Measurements from ENCODE around the gene DPP10.

Gene DPP10

DNA sequence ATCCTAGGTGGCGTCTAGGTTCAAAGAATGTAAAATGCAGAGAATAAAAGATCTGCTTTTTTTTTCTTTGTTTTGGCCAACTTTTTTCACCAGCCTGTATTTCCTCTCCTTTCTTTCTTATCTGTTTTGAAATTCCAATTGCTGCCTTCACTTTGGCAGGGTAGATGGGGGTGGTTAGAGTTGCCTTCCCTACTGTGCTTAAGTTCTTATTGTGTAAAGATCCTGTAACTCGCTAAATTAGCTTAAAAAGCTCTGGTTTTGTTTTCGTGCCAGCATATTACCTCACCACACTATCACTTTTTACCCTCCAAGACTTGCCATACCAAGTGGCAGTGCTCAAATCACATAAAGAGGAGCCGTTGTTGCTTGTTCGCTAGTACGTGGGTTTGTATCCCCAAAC is 921.7 kb downstream of the DPP10 start:
- TF ChIP-seq, protein P1, sequence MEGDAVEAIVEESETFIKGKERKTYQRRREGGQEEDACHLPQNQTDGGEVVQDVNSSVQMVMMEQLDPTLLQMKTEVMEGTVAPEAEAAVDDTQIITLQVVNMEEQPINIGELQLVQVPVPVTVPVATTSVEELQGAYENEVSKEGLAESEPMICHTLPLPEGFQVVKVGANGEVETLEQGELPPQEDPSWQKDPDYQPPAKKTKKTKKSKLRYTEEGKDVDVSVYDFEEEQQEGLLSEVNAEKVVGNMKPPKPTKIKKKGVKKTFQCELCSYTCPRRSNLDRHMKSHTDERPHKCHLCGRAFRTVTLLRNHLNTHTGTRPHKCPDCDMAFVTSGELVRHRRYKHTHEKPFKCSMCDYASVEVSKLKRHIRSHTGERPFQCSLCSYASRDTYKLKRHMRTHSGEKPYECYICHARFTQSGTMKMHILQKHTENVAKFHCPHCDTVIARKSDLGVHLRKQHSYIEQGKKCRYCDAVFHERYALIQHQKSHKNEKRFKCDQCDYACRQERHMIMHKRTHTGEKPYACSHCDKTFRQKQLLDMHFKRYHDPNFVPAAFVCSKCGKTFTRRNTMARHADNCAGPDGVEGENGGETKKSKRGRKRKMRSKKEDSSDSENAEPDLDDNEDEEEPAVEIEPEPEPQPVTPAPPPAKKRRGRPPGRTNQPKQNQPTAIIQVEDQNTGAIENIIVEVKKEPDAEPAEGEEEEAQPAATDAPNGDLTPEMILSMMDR (IDR thresholded peaks at IDR 0.05; ENCODE audit: low read length, missing control alignments), result no peak
- no peak overlapping the region for H3K4me3 ChIP-seq (replicated peaks; ENCODE audit: low read depth, low read length)
- peak; percentile 5 for DNase-seq (ENCODE audit: low read depth)

DNA sequence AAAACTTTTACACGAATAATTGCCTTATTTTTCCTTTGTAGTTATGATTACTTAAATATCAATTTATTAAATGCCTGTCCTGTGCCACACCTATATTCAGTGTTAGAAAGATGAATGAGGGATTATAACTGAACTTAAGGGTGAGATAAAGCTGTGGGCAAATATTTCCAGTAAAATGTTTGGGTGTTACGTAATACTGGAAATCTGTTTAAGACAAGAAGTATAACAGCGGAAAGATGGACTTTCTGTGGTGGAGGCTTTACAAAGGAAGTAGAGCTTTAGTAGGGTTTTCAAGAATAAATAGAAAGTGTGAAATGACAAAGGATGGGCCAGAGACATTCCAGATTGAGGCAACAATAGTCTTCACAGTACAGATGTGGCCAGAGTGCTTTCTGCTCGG is 927.0 kb downstream of the DPP10 start:
- TF ChIP-seq, protein P1 (IDR thresholded peaks at IDR 0.05; ENCODE audit: low read length, missing control alignments), result no peak
- peak; percentile 5 for DNase-seq (ENCODE audit: low read depth)

DNA sequence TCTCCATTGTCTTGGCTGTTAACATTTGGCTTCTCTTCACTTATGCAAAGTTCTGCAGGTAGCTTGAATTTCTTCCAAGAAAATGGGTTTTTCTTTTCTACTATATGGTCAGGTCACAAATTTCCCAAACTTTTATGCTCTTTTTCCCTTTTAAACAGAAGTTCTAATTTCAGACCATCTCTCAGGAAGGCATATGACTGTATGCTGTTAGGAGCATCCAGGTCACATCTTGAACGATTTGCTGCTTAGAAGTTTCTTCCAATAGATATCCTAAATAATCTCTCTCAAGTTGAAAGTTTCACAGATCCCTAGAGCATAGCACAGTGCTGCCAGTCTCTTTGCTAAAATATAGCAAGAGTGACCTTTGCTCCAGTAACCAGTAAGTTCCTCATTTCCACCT is 932.5 kb downstream of the DPP10 start:
- no peak for DNase-seq (ENCODE audit: low read depth)
- TF ChIP-seq, protein P1 (IDR thresholded peaks at IDR 0.05; ENCODE audit: low read length, missing control alignments), result no peak
- no peak overlapping the region for H3K4me3 ChIP-seq (replicated peaks; ENCODE audit: low read depth, low read length)

More for the DNA sequence above, 927.0 kb downstream of the DPP10 start:
- H3K4me3 ChIP-seq (replicated peaks; ENCODE audit: low read depth, low read length), result no peak overlapping the region

DNA sequence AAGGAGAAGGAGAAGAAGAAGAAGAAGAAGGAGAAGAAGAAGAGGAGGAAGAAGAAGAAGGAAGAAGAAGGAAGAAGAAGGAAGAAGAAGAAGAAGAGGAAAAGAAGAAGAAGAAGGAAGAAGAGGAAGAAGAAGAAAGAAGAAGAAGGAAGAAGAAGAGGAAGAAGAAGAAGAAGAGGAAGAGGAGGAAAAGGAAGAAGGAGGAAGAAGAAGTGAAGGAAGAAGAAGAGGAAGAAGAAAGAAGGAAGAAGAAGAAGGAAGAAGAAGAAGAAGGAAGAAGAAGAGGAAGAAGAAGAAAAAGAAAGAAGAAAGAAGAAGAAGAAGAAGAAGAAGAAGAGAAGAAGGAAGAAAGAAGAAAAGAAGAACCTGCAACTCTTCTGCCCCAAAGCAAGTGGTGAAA is 942.0 kb downstream of the DPP10 start:
- TF ChIP-seq, protein P1 (IDR thresholded peaks at IDR 0.05; ENCODE audit: low read length, missing control alignments), result no peak
- H3K4me3 ChIP-seq (replicated peaks; ENCODE audit: low read depth, low read length), result no peak overlapping the region
- no peak for DNase-seq (ENCODE audit: low read depth)

DNA sequence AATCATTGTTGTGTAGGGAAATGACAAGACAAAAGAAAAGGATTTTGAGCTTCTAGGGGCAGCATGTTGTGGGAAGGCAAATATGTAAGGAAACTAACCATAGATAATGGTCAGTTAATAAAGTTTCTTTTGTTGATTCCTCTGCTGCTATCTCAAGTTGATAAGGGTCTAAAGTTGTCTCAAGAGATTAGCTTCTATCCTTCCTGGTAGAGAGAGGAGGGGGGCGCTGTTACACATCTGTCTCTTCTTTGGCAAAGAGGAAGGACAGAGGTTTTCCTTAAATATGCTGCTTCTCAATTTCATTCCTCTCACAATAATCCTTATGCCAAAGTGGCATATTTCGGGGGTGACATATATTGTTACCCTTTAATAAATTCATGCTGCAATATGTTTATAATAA is 944.0 kb downstream of the DPP10 start:
- no peak for DNase-seq (ENCODE audit: low read depth)
- TF ChIP-seq, protein P1 (IDR thresholded peaks at IDR 0.05; ENCODE audit: low read length, missing control alignments), result no peak
- H3K4me3 ChIP-seq (replicated peaks; ENCODE audit: low read depth, low read length), result no peak overlapping the region

DNA sequence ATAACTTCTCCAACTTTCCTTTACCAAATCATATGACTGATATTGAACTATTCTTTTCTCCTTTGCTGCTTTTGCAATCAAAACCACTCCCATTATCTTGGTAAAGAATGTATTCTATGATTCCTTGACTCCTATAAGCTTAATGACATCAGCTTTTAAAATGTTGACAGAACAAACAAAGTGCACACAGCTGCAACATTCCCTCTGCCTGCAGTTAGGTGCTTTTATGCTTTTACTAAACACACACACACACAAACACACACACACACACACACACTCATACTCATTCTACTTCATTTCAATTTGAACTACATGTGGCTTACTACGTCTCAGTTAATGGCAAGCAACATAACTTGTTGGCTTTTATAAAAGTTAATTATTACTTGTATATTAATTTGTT is 946.6 kb downstream of the DPP10 start:
- TF ChIP-seq, protein P1 (IDR thresholded peaks at IDR 0.05; ENCODE audit: low read length, missing control alignments), result no peak
- DNase-seq (ENCODE audit: low read depth), result no peak
- no peak overlapping the region for H3K4me3 ChIP-seq (replicated peaks; ENCODE audit: low read depth, low read length)

DNA sequence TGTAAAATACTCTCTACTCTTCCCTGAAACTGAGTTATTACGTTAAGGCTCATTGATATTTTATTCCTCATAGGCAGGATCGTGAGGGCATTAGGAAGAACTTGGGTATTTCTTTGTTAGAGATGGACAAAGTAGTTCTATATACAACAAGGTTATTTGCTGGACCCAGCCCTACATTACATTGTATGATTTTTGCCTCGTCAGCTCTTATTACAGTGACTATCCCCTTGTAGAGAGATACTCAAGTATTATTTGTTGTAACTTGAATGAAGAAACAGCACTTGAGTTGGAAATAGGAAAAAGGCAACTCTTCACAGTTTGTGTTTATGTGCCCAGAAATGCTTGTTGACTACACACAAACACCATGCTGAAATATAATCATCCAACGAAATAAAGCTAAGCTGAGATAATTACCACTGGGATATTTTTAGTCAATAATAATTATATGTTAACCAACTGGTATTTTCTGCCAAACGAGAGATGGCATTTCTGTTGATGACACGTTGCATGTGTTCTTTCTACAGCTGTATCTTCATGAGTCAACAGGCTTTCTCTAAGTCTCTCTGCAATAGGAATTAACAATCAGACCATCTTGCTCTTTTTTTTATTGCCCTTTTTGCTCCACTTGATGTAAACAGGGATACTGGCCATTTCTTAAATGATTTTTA is 947.6 kb downstream of the DPP10 start:
- DNase-seq (ENCODE audit: low read depth), result no peak
- no peak overlapping the region for H3K4me3 ChIP-seq (replicated peaks; ENCODE audit: low read depth, low read length)
- TF ChIP-seq, protein P1 (IDR thresholded peaks at IDR 0.05; ENCODE audit: low read length, missing control alignments), result no peak
